ENCODE data around the gene MCUR1.
"Not testable (repeated sequence)": the region's sequence is repeated elsewhere in the genome, so short reads cannot be mapped to it uniquely, and the experiment has no call there.

MCUR1 gene

DNA sequence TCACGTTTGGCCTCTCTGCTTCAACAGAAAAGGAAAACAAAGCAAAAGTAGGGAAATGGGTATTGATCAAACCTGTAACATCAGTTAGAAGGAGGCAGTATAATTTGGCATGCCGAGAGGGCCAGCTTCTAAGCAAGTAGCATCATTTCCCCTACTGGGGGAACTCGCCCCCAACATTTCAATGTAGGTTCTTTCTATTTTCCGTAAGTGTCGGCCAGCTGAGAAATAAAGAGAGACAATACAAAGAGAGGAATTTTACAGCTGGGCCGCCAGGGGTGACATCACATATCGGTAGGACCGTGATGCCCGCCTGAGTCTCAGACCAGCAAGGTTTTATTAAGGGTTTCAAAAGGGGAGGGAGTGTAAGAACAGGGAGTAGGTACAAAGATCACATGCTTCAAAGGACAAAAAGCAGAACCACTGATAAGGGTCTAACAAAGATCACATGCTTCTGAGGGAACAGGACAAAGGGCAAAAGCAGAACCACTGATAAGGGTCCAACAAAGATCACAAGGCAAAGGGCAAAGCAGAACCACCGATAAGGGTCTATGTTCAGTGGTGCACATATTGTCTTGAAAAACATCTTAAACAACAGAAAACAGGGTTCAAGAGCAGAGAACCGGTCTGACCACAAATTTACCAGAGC, 14.4 kb upstream of the MCUR1 start:
- not testable (repeated sequence) for DNase-seq (ENCODE audit: low read depth)

DNA sequence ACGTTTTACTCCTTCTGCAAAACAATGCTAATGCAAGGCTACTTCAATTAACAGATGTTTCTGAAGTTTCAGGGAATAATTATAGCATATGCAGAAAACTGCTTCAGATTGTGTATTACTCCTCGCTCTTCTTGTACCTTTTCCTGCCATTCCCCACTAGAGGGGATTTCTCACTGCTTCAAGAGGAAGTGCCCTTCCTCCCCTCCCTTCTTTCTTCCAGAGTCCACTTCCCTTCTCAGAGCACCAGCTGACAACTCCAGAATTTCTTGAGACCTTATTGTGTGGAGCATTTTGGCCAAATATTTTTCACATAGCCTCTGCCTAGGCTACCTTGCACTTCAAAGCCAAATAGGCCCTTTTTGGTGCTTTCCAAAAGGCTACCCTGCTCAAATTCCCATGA, 12.7 kb upstream of the MCUR1 start:
- DNase-seq (ENCODE audit: low read depth), result no peak

DNA sequence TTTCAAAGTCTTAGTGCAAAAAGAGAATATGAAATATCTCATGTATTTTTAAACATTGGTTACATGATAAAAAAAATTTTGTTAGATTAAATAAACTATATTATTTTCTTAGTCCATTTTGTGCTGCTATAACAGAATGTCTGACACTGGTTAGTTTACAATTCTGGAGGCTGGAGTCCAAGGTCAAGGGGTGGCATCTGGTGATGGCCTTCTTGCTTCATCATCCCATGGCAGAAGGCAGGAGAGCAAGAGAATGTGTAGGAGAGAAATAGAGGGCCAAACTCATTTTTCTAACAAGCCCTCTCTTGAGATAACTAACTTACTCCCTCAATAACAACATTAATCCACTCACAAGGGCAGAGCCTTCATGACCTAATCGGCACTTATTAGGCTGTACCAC, 11.5 kb upstream of the MCUR1 start:
- DNase-seq (ENCODE audit: low read depth), result no peak

- DNase-seq (ENCODE audit: low read depth), result no peak
These were observed 4.0 kb upstream of the MCUR1 start for GRCh38 chr6:13818341-13818740.

DNA sequence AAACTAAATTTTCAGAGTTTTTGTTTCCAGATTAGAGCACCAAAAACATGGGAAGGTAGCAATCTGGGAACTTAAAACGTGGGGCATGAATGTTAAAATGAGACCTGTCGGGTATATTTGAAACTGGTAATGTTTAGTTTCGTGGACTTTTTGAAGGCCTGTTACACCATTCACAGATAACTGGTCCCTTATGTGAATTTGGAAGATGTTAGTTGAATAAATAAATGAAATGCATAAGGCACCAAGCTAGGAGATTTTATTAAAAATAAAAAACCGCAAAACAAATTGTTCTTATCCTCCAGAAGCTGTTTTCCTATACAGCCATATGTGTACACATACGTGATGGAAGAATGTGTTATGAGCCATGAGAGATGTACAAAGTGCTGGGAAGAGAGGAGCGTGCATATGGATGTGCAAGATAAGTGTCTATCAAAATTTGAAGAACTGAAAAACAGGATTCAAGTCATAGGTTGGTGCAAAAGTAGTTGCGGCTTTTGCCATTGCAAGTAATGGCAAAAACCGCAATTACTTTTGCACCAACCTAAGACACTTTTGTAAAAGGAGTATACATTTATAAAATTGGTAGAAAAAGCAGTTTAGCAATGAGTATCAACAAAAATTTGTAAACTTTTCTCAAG, 700 bp upstream of the MCUR1 start:
- no peak for DNase-seq (ENCODE audit: low read depth)

DNA sequence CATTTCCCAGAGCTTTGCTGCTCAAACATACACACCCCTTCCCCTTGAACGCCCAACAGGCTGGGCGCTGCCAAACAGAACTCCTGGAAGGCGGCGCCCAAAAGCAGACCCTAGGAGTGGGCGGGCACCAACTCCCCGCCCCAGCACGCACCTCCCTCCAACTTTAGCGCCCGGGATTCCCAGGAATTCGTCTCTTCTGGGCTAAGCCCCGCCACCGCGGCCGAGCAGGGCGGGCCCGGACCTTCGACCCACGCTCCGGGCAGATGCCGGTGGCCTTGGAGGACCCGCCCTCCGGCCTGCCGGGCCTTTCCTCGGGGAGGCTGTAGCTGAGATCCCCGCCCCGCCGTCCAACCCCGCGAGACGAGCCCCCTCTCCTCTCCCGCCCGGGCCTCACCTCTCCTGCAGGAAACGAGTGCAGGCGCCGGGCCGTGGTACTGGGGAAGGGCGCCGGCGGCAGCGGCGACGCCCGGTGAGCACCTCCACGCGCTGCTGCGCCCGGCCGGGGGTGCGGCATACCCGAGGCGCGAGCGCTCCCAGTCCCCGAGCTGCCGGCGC, 659 bp downstream of the MCUR1 start:
- DNase-seq (ENCODE audit: low read depth), result no peak

GRCh38 chr6:13813026-13813425, 1.3 kb downstream of the MCUR1 start:
- DNase-seq (ENCODE audit: low read depth), result no peak

- no peak for DNase-seq (ENCODE audit: low read depth)
These were observed 2.1 kb downstream of the MCUR1 start for GRCh38 chr6:13812359-13812642.

GRCh38 chr6:13811627-13812358, 2.6 kb downstream of the MCUR1 start:
- DNase-seq (ENCODE audit: low read depth), result no peak

GRCh38 chr6:13810688-13811446, 3.5 kb downstream of the MCUR1 start:
- no peak for DNase-seq (ENCODE audit: low read depth)

- no peak for DNase-seq (ENCODE audit: low read depth)
These were observed 5.6 kb downstream of the MCUR1 start for GRCh38 chr6:13808801-13809200.

DNA sequence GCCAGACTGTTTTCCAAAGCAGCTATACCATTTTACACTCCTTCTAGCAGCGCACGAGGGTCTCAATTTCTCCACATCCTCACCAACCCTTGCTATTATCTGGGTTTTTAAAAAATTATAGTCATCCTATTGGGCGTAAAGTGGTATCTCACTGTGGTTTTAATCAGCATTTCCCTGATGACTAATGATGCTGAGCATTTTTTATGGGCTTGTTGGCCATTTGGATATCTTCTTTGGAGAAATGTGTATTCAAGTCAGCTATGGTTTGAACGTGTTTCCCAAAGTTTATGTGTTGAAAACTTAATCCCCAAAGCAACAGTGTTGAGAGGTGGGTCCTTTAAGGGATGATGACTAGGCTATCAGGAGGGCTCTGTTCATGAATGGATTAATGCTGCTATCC, 6.7 kb downstream of the MCUR1 start:
- DNase-seq (ENCODE audit: low read depth), result no peak

DNA sequence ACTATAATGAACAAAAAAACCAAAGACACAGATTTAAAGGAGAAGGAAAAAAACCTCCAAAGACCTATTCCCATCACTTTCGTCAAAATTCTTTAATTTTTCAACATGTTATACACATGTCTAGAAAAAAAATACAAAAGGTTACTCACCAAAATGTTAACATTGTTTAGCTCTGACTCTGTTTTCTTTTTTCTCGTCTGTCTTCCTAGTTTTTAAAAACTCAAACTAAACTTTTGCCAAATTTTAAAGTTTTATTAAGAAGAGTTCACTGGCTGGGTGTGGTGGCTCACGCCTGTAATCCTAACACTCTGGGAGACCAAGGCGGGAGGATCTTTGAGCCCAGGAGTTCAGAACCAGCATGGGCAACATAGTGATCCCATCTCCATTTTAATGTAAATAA, 10.8 kb downstream of the MCUR1 start:
- no peak for DNase-seq (ENCODE audit: low read depth)

- DNase-seq (ENCODE audit: low read depth), result no peak
These were observed 13.7 kb downstream of the MCUR1 start for GRCh38 chr6:13800615-13801014.

DNA sequence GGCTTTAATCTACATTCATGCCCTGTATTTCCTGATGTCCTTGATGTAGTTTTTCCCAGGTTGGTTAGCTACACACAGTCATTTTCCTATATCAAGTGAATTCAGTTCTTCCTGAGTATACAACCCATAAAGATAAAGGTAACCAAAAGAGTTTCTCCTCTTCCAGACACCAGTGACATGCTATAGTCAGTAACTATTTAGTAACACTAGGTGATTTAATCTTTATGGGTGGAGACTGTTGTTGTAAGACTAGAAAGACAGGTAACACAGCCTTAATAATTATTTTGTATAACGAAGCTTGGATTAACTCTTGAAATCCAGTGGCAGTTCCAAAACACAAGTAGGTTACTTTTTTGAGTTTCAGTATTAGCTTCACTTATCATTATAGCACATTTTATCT, 17.6 kb downstream of the MCUR1 start:
- DNase-seq (ENCODE audit: low read depth), result no peak

GRCh38 chr6:13795041-13795750, 19.2 kb downstream of the MCUR1 start:
- peak; percentile 78 for DNase-seq (ENCODE audit: low read depth)

DNA sequence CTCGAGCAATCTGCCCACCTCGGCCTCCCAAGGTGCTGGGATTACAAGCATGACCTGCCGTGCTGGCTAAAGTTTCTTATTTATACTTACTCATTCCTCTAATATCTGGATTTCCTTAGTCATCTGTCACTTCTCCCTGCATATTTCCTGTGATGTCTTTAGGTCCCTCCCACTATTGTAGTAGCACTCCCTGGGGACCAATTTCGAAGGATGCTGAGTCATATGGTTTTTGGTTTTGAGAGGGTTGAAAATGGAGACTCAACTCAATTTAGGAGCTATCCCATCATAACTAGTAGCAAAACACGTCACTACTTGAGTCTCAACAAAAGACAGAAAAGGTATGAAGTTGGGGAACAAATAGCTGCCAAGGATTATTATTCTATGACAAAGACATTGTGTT, 20.2 kb downstream of the MCUR1 start:
- DNase-seq (ENCODE audit: low read depth), result no peak

DNA sequence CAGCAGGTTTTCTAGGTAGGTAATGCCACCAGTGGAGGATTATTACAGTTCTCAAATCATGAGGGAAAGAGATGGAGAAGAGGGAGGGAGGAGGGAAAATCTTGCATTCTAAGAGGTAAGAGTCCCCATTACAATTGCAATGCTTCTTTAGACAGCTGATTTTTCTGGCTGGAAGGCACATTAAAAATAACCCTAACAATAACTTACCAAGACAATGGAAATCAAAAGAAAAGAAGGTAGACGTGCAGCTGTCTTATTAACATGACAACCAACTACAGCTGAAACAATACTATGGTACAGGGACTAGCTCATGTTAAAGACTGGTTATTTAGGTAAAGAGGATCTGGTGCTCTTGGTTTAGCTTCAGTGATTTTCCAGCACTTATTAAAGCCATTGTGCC, 24.6 kb downstream of the MCUR1 start:
- DNase-seq (ENCODE audit: low read depth), result no peak

- DNase-seq (ENCODE audit: low read depth), result no peak
These were observed 25.5 kb downstream of the MCUR1 start for GRCh38 chr6:13788820-13789219.

- DNase-seq (ENCODE audit: low read depth), result no peak
These were observed 27.2 kb downstream of the MCUR1 start for GRCh38 chr6:13787137-13787536.

DNA sequence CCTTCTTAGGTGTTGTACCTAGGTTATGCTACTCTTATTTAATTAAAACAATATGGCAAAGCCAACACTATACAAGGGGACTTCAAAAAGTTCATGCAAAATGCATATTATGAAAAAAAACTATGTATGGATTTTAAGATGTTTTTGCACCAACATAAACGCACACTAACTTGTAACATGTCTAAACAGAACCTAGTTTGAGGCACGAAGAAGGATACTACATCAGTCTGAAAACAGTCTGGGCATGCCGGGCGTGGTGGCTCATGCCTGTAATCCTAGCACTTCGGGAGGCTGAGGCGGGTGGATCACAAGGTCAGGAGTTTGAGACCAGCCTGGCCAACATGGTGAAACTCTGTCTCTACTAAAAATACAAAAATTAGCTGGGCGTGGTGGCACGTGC, 34.2 kb downstream of the MCUR1 start:
- not testable (repeated sequence) for DNase-seq (ENCODE audit: low read depth)

DNA sequence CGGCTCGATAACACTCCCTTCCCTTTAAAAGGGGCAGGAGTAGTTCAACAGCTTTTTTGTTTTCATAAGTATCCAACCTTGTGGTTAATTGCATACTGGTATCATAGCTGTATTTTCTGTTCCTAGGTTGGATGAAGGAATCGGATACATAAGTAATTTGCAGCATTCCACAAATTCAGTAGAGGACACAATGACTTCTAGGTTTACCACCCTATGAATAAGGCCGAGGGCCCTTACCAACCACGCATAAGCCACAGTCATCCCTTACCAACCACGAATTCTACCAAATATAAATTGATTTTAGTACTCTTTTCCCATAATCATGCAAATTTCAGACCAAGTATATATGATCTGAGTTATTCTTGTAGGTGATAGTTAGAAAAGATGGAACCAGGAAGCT, 36.3 kb downstream of the MCUR1 start:
- DNase-seq (ENCODE audit: low read depth), result no peak
